ENCODE results near the gene RGMA.

The RGMA gene

DNA sequence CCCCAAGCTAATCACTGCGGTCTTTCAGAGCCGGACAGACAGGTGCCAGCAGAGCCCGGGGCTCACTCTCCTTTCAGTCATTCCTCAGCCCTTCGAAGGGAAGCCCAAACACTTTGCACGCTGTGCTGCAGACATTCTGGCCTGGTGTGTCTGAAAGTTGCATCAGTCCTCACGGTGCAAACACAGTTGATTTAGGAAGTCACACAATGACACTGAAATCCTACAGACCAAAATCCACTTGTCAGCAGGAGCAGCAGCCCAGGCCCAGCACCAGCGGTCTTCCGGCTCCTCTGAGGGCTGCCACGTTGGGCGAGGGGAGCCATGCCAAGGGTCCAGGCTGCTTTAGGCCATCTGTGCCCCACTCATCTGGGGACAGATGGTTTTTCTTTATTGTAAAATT is 61.6 kb downstream of the RGMA start:
- no peak for DNase-seq (ENCODE audit: insufficient read length, low spot score)
- TF ChIP-seq TAF1 (IDR thresholded peaks at IDR 0.05; ENCODE audit: low read depth, low read length): no peak
- TF ChIP-seq POLR2AphosphoS5 (IDR thresholded peaks at IDR 0.05; ENCODE audit: low read depth, low read length): no peak; the same call in 1 of the 2 replicates
- no peak for TF ChIP-seq SPI1 (IDR thresholded peaks at IDR 0.05; ENCODE audit: low read depth, low read length)
- TF ChIP-seq POU2F2 (IDR thresholded peaks at IDR 0.05; ENCODE audit: low read depth, low read length): no peak
- 0 out of 2 replicates have a peak, but pooled peaks have one; percentile 16 for TF ChIP-seq POLR2A (IDR thresholded peaks at IDR 0.05; ENCODE audit: low read depth, low read length)
- TF ChIP-seq PAX5 (IDR thresholded peaks at IDR 0.05; ENCODE audit: insufficient read depth, low read length, severe bottlenecking): no peak
- no peak for FAIRE-seq

DNA sequence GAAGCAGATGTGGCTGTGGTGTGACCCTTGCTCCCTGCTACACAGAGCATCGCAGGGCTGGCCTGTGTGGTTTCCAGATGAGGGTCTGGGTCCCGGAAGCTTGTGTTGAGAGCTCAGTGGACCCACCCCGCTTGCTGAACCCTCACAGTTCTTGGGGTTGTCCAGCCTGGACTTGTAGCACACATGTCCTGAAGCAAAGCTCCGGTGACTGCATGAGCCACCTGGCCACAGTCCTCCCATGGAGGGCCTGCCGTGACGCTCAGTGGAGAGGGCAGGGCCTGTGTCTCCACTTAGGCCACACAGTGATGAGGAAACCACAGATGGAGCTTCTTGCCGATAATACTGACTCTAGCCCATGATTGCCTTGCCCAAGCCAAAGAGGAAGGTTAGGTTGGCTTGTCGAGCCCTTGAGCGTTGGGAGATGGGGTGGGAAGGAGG is 62.6 kb downstream of the RGMA start:
- no peak for TF ChIP-seq SPI1 (IDR thresholded peaks at IDR 0.05; ENCODE audit: low read depth, low read length)
- TF ChIP-seq POLR2AphosphoS5 (IDR thresholded peaks at IDR 0.05; ENCODE audit: low read depth, low read length): peak; percentile 67
- TF ChIP-seq POLR2A (IDR thresholded peaks at IDR 0.05; ENCODE audit: low read depth, low read length): 0 out of 2 replicates have a peak, but pooled peaks have one; percentile 5
- no peak for TF ChIP-seq TAF1 (IDR thresholded peaks at IDR 0.05; ENCODE audit: low read depth, low read length)
- no peak for TF ChIP-seq POU2F2 (IDR thresholded peaks at IDR 0.05; ENCODE audit: low read depth, low read length)
- no peak for TF ChIP-seq PAX5 (IDR thresholded peaks at IDR 0.05; ENCODE audit: insufficient read depth, low read length, severe bottlenecking)
- DNase-seq (ENCODE audit: insufficient read length, low spot score): no peak
- no peak for FAIRE-seq

DNA sequence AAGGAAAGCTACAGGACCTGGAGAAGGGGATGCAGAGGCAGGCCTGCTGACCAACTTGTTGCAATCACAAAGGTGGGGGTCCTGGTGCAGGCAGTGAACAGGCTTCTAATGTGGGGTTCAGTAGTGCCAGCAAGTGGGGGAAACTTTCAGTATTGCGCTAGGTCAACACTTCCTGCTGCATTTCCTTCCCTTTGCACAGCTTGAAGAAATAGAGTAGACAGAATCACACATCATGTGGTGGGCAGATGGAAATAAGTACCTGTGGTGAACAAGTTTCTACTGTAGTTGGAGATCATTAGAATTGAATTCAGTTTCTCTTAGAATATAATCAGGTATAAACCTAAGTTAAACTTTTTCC is 63.4 kb downstream of the RGMA start:
- FAIRE-seq (peak; percentile 54), DNase-seq (ENCODE audit: insufficient read length, low spot score) (no peak)
- TF ChIP-seq SPI1 (IDR thresholded peaks at IDR 0.05; ENCODE audit: low read depth, low read length) (no peak), PAX5 (IDR thresholded peaks at IDR 0.05; ENCODE audit: insufficient read depth, low read length, severe bottlenecking) (no peak), POU2F2 (IDR thresholded peaks at IDR 0.05; ENCODE audit: low read depth, low read length) (no peak), POLR2A (IDR thresholded peaks at IDR 0.05; ENCODE audit: low read depth, low read length) (no peak), TAF1 (IDR thresholded peaks at IDR 0.05; ENCODE audit: low read depth, low read length) (no peak), POLR2AphosphoS5 (IDR thresholded peaks at IDR 0.05; ENCODE audit: low read depth, low read length) (no peak)

DNA sequence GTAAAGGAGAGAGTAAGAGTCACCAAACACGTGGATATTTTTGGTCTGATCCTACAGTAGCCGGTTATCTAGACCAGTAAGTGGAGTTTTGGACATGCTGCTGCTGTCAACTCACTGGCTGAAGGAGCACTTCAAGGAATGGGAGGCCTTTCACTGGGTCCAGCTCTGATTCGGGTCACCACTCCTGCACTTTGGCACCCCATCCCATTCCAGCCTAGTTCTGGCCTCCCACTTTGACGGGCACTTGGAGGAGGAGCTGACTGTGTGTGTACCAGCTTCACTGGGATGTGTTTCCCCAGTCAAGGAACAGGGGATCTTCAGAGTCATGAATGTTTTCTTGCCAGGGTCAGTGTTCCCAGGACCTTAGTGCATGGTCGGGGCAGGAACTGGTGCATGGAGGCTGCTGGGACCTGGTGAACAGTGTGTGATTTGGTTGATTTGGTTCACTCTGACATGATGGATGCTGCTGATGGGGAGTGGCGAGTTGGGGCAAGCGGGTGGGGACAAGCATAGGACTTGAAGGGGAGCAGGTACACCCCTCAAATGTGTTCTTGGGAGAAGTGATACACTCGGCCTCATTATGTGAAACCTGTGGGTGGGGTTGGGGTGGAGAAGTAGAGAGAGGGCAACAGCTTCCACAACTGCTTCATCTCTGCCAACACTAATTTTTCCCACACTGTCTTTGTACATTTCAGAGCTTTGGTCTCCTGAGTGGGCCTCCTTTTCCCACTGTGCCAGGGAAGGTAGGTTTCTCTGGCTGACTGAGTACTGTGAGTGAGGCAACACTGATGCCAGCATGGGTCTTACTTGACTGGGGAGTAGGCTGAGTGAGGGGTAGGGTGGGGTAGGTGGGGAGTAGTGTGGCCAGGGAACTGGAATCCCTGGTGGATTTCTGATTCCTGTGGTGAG is 64.0 kb downstream of the RGMA start:
- TF ChIP-seq SPI1 (IDR thresholded peaks at IDR 0.05; ENCODE audit: low read depth, low read length): no peak
- TF ChIP-seq POLR2AphosphoS5 (IDR thresholded peaks at IDR 0.05; ENCODE audit: low read depth, low read length): no peak
- TF ChIP-seq POU2F2 (IDR thresholded peaks at IDR 0.05; ENCODE audit: low read depth, low read length): no peak
- no peak for TF ChIP-seq POLR2A (IDR thresholded peaks at IDR 0.05; ENCODE audit: low read depth, low read length)
- no peak for TF ChIP-seq PAX5 (IDR thresholded peaks at IDR 0.05; ENCODE audit: insufficient read depth, low read length, severe bottlenecking)
- DNase-seq (ENCODE audit: insufficient read length, low spot score) (no peak), FAIRE-seq (no peak)

DNA sequence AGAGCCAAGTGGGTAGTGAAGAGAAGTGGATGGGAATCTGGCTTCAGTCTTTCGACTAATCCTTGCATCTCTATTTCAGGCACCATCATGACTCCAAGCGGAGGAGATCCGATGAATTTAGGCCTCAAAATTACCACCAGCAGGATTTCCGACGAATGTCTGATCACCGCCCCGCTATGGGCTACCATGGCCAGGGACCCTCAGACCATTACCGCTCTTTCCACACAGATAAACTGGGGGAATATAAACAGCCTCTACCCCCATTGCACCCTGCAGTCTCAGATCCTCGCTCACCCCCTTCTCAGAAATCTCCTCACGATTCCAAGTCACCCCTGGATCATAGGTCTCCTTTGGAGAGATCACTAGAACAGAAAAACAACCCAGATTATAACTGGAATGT is 64.7 kb downstream of the RGMA start:
- DNase-seq (ENCODE audit: insufficient read length, low spot score): no peak
- TF ChIP-seq PAX5 (IDR thresholded peaks at IDR 0.05; ENCODE audit: insufficient read depth, low read length, severe bottlenecking) (no peak), POU2F2 (IDR thresholded peaks at IDR 0.05; ENCODE audit: low read depth, low read length) (no peak), TAF1 (IDR thresholded peaks at IDR 0.05; ENCODE audit: low read depth, low read length) (no peak), POLR2AphosphoS5 (IDR thresholded peaks at IDR 0.05; ENCODE audit: low read depth, low read length) (no peak), POLR2A (IDR thresholded peaks at IDR 0.05; ENCODE audit: low read depth, low read length) (no peak), SPI1 (IDR thresholded peaks at IDR 0.05; ENCODE audit: low read depth, low read length) (no peak)
- no peak for FAIRE-seq

DNA sequence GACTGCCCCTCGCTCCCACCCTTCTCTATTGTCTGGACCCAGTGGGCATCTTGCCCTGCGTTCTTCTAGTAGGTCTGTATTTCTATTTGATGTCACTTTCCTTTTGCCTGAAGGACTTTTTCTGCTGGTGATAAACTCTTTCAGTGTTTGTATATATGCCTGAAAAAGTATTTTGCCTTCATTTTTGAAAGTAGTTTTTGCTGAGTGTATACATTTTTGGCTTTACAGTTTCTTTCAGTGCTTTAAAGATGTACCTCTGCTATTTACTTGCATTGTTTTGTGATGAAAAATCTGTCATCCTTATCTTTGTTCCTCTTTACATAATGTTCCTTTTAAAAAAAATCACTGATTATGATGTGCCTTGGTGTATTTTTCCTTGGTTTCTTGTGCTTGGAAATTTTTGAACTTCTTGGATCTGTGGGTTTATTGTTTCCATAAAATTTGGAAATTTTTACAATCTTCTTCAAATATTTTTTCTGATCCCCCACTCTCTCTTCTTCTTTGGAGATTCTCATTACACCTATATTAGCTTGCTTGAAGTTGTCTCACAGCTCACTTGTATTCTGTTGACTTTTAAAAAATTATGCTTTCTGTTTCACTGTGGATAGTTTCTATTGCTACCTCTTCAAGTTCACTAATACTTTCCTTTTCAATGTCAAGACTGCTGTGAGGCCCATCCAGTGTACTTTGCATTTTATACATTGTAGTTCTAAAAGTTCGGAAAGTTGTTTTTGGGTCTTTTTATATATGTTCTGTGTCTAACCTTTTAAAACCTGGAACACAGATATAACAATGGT is 67.8 kb downstream of the RGMA start:
- no peak for DNase-seq (ENCODE audit: insufficient read length, low spot score)
- FAIRE-seq: no peak
- TF ChIP-seq POLR2A (IDR thresholded peaks at IDR 0.05; ENCODE audit: low read depth, low read length) (no peak), TAF1 (IDR thresholded peaks at IDR 0.05; ENCODE audit: low read depth, low read length) (no peak), POLR2AphosphoS5 (IDR thresholded peaks at IDR 0.05; ENCODE audit: low read depth, low read length) (no peak), POU2F2 (IDR thresholded peaks at IDR 0.05; ENCODE audit: low read depth, low read length) (no peak), PAX5 (IDR thresholded peaks at IDR 0.05; ENCODE audit: insufficient read depth, low read length, severe bottlenecking) (no peak)

DNA sequence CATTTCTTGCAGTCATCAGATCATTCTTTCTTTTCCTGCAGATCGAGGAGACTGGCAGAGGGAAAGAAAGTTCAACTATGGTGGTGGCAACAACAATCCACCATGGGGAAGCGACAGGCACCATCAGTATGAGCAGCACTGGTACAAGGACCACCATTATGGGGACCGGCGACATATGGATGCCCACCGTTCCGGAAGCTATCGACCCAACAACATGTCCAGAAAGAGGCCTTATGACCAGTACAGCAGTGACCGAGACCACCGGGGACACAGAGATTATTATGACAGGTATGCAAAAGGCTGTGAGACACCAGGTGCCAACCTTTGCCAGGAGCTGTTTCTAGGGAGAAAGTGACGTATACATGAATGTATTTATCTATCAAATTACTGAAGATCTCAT is 69.0 kb downstream of the RGMA start:
- no peak for TF ChIP-seq POU2F2 (IDR thresholded peaks at IDR 0.05; ENCODE audit: low read depth, low read length)
- TF ChIP-seq TAF1 (IDR thresholded peaks at IDR 0.05; ENCODE audit: low read depth, low read length): no peak
- TF ChIP-seq POLR2AphosphoS5 (IDR thresholded peaks at IDR 0.05; ENCODE audit: low read depth, low read length): no peak
- TF ChIP-seq PAX5 (IDR thresholded peaks at IDR 0.05; ENCODE audit: insufficient read depth, low read length, severe bottlenecking): no peak
- TF ChIP-seq POLR2A (IDR thresholded peaks at IDR 0.05; ENCODE audit: low read depth, low read length): no peak
- no peak for TF ChIP-seq SPI1 (IDR thresholded peaks at IDR 0.05; ENCODE audit: low read depth, low read length)
- DNase-seq (ENCODE audit: insufficient read length, low spot score) (no peak), FAIRE-seq (no peak)

DNA sequence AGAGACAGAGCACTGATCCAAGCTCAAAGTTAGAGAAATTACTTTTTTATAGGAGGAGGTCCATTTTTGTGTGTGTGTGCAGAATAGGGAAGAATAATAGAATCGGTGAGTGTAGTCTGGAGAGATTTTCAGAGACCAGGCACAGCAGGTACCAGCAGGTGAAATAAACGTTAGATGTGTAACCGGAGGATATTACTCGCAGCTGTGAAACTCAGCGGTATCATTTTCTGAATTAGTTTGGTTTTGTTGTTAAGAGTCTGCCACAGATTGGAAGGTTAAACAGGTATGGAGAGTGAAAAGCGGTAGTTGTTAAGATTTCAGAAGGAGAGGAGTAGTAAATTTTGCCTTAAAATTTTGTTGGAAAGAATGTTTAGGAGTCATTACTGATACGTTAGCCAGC is 69.9 kb downstream of the RGMA start:
- FAIRE-seq (no peak), DNase-seq (ENCODE audit: insufficient read length, low spot score) (no peak)
- TF ChIP-seq POLR2AphosphoS5 (IDR thresholded peaks at IDR 0.05; ENCODE audit: low read depth, low read length): no peak
- TF ChIP-seq POU2F2 (IDR thresholded peaks at IDR 0.05; ENCODE audit: low read depth, low read length): no peak

DNA sequence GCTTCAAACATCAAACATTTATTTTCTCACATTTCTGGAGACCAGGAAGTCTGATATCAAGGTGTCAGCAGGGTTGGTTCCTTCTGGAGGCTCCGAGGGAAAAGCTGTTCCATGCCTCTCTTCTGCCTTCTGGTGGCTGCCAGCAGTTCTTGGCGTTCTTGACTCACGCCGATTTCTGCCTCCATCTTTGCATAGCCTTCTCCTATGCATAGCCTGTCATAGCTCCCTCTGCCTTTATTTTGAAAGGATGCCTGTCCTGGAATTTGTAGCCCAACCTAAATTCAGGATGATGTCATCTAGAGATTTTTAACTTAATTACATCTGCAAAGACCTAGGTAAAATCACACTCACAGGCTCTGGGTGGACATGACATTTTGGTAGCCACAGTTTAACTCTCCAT is 70.4 kb downstream of the RGMA start:
- no peak for TF ChIP-seq POLR2A (IDR thresholded peaks at IDR 0.05; ENCODE audit: low read depth, low read length)
- no peak for TF ChIP-seq TAF1 (IDR thresholded peaks at IDR 0.05; ENCODE audit: low read depth, low read length)
- no peak for TF ChIP-seq SPI1 (IDR thresholded peaks at IDR 0.05; ENCODE audit: low read depth, low read length)
- no peak for TF ChIP-seq PAX5 (IDR thresholded peaks at IDR 0.05; ENCODE audit: insufficient read depth, low read length, severe bottlenecking)
- no peak for TF ChIP-seq POLR2AphosphoS5 (IDR thresholded peaks at IDR 0.05; ENCODE audit: low read depth, low read length)
- TF ChIP-seq POU2F2 (IDR thresholded peaks at IDR 0.05; ENCODE audit: low read depth, low read length): no peak
- DNase-seq (ENCODE audit: insufficient read length, low spot score): no peak
- no peak for FAIRE-seq

Measured in GM12891 (cell line).